Measurements from ENCODE around the gene TSPAN2.

TSPAN2 gene

GRCh38 chr1:115114308-115114707, 25.0 kb upstream of the TSPAN2 start:
- Histone ChIP-seq H3K27me3 (ENCODE audit: control insufficient read depth in 1 of 2, insufficient read depth in 2 of 2, low read length in 2 of 2) (no peaks in the 10 kb centered on the region), H3K4me1 (ENCODE audit: control insufficient read depth, insufficient read depth, low read length) (peaks cover 7% of the 10 kb centered on the region), H3K36me3 (ENCODE audit: control insufficient read depth in 2 of 2, insufficient read depth in 2 of 2, low read length in 2 of 2) (no peaks in the 10 kb centered on the region), H3K27ac (ENCODE audit: low read length) (no peak overlapping the region), H3K9me3 (ENCODE audit: control insufficient read depth in 2 of 2, low read length in 2 of 2) (no peaks in the 10 kb centered on the region), H3K9ac (ENCODE audit: low read length in 2 of 2) (no peak overlapping the region), H3K4me3 (ENCODE audit: low read length in 2 of 2) (no peak overlapping the region)

GRCh38 chr1:115113766-115114165, 24.5 kb upstream of the TSPAN2 start:
- Histone ChIP-seq H3K4me1 (ENCODE audit: control insufficient read depth, insufficient read depth, low read length) (peaks cover 7% of the 10 kb centered on the region), H3K27ac (ENCODE audit: low read length) (no peak overlapping the region), H3K9me3 (ENCODE audit: control insufficient read depth in 2 of 2, low read length in 2 of 2) (no peaks in the 10 kb centered on the region), H3K9ac (ENCODE audit: low read length in 2 of 2) (no peak overlapping the region), H3K4me3 (ENCODE audit: low read length in 2 of 2) (no peak overlapping the region), H3K36me3 (ENCODE audit: control insufficient read depth in 2 of 2, insufficient read depth in 2 of 2, low read length in 2 of 2) (no peaks in the 10 kb centered on the region), H3K27me3 (ENCODE audit: control insufficient read depth in 1 of 2, insufficient read depth in 2 of 2, low read length in 2 of 2) (no peaks in the 10 kb centered on the region)

GRCh38 chr1:115112496-115113375, 23.4 kb upstream of the TSPAN2 start:
- Histone ChIP-seq H3K4me1 (ENCODE audit: control insufficient read depth, insufficient read depth, low read length) (peaks cover 7% of the 10 kb centered on the region), H3K27ac (ENCODE audit: low read length) (no peak overlapping the region), H3K9ac (ENCODE audit: low read length in 2 of 2) (no peak overlapping the region), H3K36me3 (ENCODE audit: control insufficient read depth in 2 of 2, insufficient read depth in 2 of 2, low read length in 2 of 2) (no peaks in the 10 kb centered on the region), H3K4me3 (ENCODE audit: low read length in 2 of 2) (no peak overlapping the region), H3K27me3 (ENCODE audit: control insufficient read depth in 1 of 2, insufficient read depth in 2 of 2, low read length in 2 of 2) (no peaks in the 10 kb centered on the region), H3K9me3 (ENCODE audit: control insufficient read depth in 2 of 2, low read length in 2 of 2) (no peaks in the 10 kb centered on the region)

- H3K4me3 ChIP-seq (ENCODE audit: low read length in 2 of 2) = no peak overlapping the region
- no peak overlapping the region for H3K27ac ChIP-seq (ENCODE audit: low read length)
Measured at GRCh38 chr1:115107516-115108260, 18.4 kb upstream of the TSPAN2 start.

GRCh38 chr1:115105831-115106230, 16.5 kb upstream of the TSPAN2 start:
- H3K9me3 ChIP-seq (ENCODE audit: control insufficient read depth in 2 of 2, low read length in 2 of 2) = no peaks in the 10 kb centered on the region
- no peaks in the 10 kb centered on the region for H3K36me3 ChIP-seq (ENCODE audit: control insufficient read depth in 2 of 2, insufficient read depth in 2 of 2, low read length in 2 of 2)
- no peak overlapping the region for H3K9ac ChIP-seq (ENCODE audit: low read length in 2 of 2)
- H3K4me3 ChIP-seq (ENCODE audit: low read length in 2 of 2) = no peak overlapping the region
- H3K27me3 ChIP-seq (ENCODE audit: control insufficient read depth in 1 of 2, insufficient read depth in 2 of 2, low read length in 2 of 2) = no peaks in the 10 kb centered on the region
- H3K27ac ChIP-seq (ENCODE audit: low read length) = no peak overlapping the region
- no peaks in the 10 kb centered on the region for H3K4me1 ChIP-seq (ENCODE audit: control insufficient read depth, insufficient read depth, low read length)

More at GRCh38 chr1:115107516-115108260, 18.4 kb upstream of the TSPAN2 start:
- peaks cover 3% of the 10 kb centered on the region for H3K4me1 ChIP-seq (ENCODE audit: control insufficient read depth, insufficient read depth, low read length)
- no peaks in the 10 kb centered on the region for H3K27me3 ChIP-seq (ENCODE audit: control insufficient read depth in 1 of 2, insufficient read depth in 2 of 2, low read length in 2 of 2)
- no peaks in the 10 kb centered on the region for H3K9me3 ChIP-seq (ENCODE audit: control insufficient read depth in 2 of 2, low read length in 2 of 2)
- no peak overlapping the region for H3K9ac ChIP-seq (ENCODE audit: low read length in 2 of 2)
- no peaks in the 10 kb centered on the region for H3K36me3 ChIP-seq (ENCODE audit: control insufficient read depth in 2 of 2, insufficient read depth in 2 of 2, low read length in 2 of 2)

DNA sequence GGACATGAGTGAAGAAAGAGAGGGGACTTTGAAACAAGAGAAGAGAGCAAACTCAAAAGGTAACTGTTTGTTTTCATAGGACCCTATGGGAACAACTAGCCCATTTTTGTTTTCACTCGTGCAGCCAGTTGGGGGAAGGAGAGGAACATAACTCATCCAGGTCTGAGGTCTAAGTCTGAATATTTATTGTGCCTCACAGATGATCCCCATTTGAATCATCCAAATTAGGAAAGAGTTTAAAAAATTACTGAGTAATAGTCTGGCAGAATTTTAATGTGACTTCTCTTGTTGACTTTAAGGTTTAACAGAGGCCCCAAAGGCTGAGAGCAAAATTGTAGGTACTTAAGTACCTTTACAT, 10.4 kb upstream of the TSPAN2 start:
- peak overlapping the region; percentile 92 to 96 for H3K9ac ChIP-seq (ENCODE audit: low read length in 2 of 2)
- no peaks in the 10 kb centered on the region for H3K36me3 ChIP-seq (ENCODE audit: control insufficient read depth in 2 of 2, insufficient read depth in 2 of 2, low read length in 2 of 2)
- no peaks in the 10 kb centered on the region for H3K27me3 ChIP-seq (ENCODE audit: control insufficient read depth in 1 of 2, insufficient read depth in 2 of 2, low read length in 2 of 2)
- H3K9me3 ChIP-seq (ENCODE audit: control insufficient read depth in 2 of 2, low read length in 2 of 2) = no peaks in the 10 kb centered on the region
- peaks cover 11% of the 10 kb centered on the region for H3K4me1 ChIP-seq (ENCODE audit: control insufficient read depth, insufficient read depth, low read length)
- peak overlapping the region; percentile 98 for H3K27ac ChIP-seq (ENCODE audit: low read length)
- peak overlapping the region; percentile 73 to 83 for H3K4me3 ChIP-seq (ENCODE audit: low read length in 2 of 2)

- peak overlapping the region; percentile 98 for H3K27ac ChIP-seq (ENCODE audit: low read length)
- peak overlapping the region; percentile 73 to 83 for H3K4me3 ChIP-seq (ENCODE audit: low read length in 2 of 2)
- no peaks in the 10 kb centered on the region for H3K9me3 ChIP-seq (ENCODE audit: control insufficient read depth in 2 of 2, low read length in 2 of 2)
- no peaks in the 10 kb centered on the region for H3K36me3 ChIP-seq (ENCODE audit: control insufficient read depth in 2 of 2, insufficient read depth in 2 of 2, low read length in 2 of 2)
- H3K27me3 ChIP-seq (ENCODE audit: control insufficient read depth in 1 of 2, insufficient read depth in 2 of 2, low read length in 2 of 2) = no peaks in the 10 kb centered on the region
- H3K4me1 ChIP-seq (ENCODE audit: control insufficient read depth, insufficient read depth, low read length) = peaks cover 11% of the 10 kb centered on the region
- H3K9ac ChIP-seq (ENCODE audit: low read length in 2 of 2) = peak overlapping the region; percentile 92 to 96
Measured at GRCh38 chr1:115098979-115099692, 9.8 kb upstream of the TSPAN2 start.

GRCh38 chr1:115092175-115092574, 2.9 kb upstream of the TSPAN2 start:
- peaks cover 19% of the 10 kb centered on the region for H3K4me1 ChIP-seq (ENCODE audit: control insufficient read depth, insufficient read depth, low read length)
- H3K4me3 ChIP-seq (ENCODE audit: low read length in 2 of 2) = no peak overlapping the region
- H3K27ac ChIP-seq (ENCODE audit: low read length) = no peak overlapping the region
- H3K9me3 ChIP-seq (ENCODE audit: control insufficient read depth in 2 of 2, low read length in 2 of 2) = no peaks in the 10 kb centered on the region
- no peaks in the 10 kb centered on the region for H3K27me3 ChIP-seq (ENCODE audit: control insufficient read depth in 1 of 2, insufficient read depth in 2 of 2, low read length in 2 of 2)
- no peaks in the 10 kb centered on the region for H3K36me3 ChIP-seq (ENCODE audit: control insufficient read depth in 2 of 2, insufficient read depth in 2 of 2, low read length in 2 of 2)
- H3K9ac ChIP-seq (ENCODE audit: low read length in 2 of 2) = no peak overlapping the region

DNA sequence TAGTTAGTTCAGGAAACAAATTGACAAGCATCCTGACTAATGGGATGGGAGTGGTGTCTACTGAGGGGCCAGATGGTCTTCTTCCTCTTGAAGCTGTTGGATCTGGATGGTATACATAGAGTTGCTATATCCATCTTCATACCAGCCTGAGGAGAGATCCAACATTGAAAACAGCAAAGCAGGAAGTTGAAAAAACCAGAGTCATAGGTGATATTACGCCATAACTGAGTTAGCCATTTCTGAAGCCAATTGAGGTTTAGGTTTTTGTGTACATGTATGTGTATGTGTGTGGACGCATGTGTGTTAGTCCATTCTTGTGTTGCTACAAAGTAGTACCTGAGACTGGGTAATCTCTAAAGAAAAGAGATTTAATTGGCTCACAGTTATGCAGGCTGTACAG, 2.3 kb upstream of the TSPAN2 start:
- Histone ChIP-seq H3K9me3 (ENCODE audit: control insufficient read depth in 2 of 2, low read length in 2 of 2) (no peaks in the 10 kb centered on the region), H3K9ac (ENCODE audit: low read length in 2 of 2) (no peak overlapping the region), H3K27ac (ENCODE audit: low read length) (peak overlapping the region; percentile 99), H3K4me1 (ENCODE audit: control insufficient read depth, insufficient read depth, low read length) (peaks cover 22% of the 10 kb centered on the region), H3K4me3 (ENCODE audit: low read length in 2 of 2) (no peak overlapping the region), H3K36me3 (ENCODE audit: control insufficient read depth in 2 of 2, insufficient read depth in 2 of 2, low read length in 2 of 2) (no peaks in the 10 kb centered on the region), H3K27me3 (ENCODE audit: control insufficient read depth in 1 of 2, insufficient read depth in 2 of 2, low read length in 2 of 2) (no peaks in the 10 kb centered on the region)

- Histone ChIP-seq H3K9ac (ENCODE audit: low read length in 2 of 2) (no peak overlapping the region), H3K27me3 (ENCODE audit: control insufficient read depth in 1 of 2, insufficient read depth in 2 of 2, low read length in 2 of 2) (no peaks in the 10 kb centered on the region), H3K27ac (ENCODE audit: low read length) (peak overlapping the region; percentile 99), H3K4me1 (ENCODE audit: control insufficient read depth, insufficient read depth, low read length) (peaks cover 27% of the 10 kb centered on the region), H3K4me3 (ENCODE audit: low read length in 2 of 2) (peak overlapping the region in 1 of 2 donors; percentile 42), H3K9me3 (ENCODE audit: control insufficient read depth in 2 of 2, low read length in 2 of 2) (no peaks in the 10 kb centered on the region), H3K36me3 (ENCODE audit: control insufficient read depth in 2 of 2, insufficient read depth in 2 of 2, low read length in 2 of 2) (no peaks in the 10 kb centered on the region)
Measured at GRCh38 chr1:115090956-115091355, 1.7 kb upstream of the TSPAN2 start.
